ENCODE data around the gene TNFRSF12A.

TNFRSF12A gene

DNA sequence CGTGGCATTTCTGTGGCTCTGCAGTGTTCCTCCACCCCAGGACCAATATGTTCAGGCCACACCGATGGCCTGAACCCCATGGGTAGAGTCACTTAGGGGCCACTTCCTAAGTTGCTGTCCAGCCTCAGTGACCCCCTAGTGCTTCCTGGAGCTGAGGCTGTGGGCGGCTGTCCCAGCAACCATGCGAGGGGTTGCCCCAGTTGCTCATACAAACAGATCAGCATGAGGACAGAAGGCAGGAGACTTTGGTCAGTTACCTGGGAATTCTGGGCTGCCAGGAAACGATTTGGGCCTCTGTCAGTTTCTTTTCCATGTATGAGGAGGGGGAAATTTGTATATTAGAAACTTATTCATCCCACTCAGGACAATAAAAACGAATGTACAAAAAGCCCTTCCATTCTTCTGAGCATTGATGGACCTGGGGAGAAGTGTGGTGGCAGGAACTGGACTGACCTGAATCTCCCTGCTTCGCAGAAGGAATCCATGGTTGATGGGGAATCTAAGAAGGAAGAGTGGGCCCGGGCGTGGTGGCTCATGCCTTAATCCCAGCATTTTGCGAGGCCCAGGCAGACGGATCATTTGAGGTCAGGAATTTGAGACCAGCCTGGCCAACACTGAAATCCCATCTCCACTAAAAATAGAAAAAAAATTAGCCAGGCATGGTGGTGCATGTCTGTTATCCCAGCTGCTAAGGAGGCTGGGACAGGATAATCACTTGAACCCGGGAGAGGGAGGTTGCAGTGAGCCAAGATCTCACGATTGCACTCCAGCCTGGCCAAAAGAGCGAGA is 40.4 kb downstream of the TNFRSF12A start:
- H3K4me3 ChIP-seq (ENCODE audit: low read depth, low read length): no peak overlapping the region

DNA sequence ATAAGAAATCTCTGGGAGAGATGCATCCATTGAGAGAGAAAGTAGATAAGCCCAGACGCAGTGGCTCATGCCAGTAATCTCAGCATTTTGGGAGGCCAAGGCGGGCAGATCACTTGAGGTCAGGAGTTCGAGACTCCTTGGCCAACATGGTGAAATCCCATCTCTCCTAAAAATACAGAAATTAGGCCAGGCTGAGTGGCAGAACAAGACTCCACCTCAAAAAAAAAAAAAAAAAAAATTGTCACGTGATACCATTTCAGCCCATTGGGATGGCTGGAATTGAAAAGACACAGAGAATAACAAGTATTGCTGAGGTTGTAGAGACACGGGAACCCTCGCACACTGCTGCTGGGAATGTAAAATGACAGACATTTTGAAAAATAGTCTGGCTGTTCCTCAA is 42.4 kb downstream of the TNFRSF12A start:
- no peak for DNase-seq (ENCODE audit: low read depth)
- TF ChIP-seq, protein P1, sequence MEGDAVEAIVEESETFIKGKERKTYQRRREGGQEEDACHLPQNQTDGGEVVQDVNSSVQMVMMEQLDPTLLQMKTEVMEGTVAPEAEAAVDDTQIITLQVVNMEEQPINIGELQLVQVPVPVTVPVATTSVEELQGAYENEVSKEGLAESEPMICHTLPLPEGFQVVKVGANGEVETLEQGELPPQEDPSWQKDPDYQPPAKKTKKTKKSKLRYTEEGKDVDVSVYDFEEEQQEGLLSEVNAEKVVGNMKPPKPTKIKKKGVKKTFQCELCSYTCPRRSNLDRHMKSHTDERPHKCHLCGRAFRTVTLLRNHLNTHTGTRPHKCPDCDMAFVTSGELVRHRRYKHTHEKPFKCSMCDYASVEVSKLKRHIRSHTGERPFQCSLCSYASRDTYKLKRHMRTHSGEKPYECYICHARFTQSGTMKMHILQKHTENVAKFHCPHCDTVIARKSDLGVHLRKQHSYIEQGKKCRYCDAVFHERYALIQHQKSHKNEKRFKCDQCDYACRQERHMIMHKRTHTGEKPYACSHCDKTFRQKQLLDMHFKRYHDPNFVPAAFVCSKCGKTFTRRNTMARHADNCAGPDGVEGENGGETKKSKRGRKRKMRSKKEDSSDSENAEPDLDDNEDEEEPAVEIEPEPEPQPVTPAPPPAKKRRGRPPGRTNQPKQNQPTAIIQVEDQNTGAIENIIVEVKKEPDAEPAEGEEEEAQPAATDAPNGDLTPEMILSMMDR (IDR thresholded peaks at IDR 0.05; ENCODE audit: control insufficient read depth, extremely low read depth, insufficient read depth): no peak
- no peak overlapping the region for H3K4me3 ChIP-seq (ENCODE audit: low read depth, low read length)

More for the DNA sequence above, 40.4 kb downstream of the TNFRSF12A start:
- DNase-seq (ENCODE audit: low read depth): no peak
- TF ChIP-seq, protein P1 (IDR thresholded peaks at IDR 0.05; ENCODE audit: control insufficient read depth, extremely low read depth, insufficient read depth): no peak

DNA sequence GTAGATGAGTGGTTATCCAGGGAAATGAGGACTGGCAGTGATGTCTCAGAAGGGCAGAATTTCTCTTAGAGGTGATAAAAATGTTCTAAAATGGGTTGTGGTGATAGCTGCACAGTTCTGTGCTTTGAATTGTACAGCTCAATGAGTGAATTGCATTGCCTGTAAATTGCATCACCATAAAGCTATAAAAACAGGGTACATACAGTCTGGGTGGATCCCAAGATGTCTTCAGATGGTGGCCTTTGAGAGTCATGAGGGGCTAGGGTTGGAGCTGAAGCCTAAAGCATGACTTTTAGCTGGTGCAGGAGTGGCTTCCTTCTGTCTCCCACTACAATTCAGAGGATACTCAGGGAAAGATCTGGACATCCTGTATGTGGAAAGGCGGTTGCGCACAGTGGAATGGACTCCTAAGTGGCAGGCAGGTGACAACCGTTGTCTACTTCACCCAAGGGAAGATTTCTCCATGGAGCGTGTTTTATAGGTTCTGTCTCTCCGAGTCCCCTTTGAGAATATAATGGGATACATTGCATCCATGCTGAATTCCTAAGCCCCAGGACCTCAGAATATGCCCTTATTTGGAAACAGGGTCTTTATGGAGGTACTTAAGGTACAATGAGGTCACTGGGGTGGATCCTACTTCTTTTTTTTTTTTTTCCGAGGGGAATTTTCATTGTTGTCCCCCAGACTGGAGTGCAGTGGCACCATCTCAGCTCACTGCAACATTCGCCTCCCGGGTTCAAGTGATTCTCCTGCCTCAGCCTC is 43.6 kb downstream of the TNFRSF12A start:
- TF ChIP-seq, protein P1 (IDR thresholded peaks at IDR 0.05; ENCODE audit: control insufficient read depth, extremely low read depth, insufficient read depth): no peak
- DNase-seq (ENCODE audit: low read depth): no peak
- H3K4me3 ChIP-seq (ENCODE audit: low read depth, low read length): no peak overlapping the region

DNA sequence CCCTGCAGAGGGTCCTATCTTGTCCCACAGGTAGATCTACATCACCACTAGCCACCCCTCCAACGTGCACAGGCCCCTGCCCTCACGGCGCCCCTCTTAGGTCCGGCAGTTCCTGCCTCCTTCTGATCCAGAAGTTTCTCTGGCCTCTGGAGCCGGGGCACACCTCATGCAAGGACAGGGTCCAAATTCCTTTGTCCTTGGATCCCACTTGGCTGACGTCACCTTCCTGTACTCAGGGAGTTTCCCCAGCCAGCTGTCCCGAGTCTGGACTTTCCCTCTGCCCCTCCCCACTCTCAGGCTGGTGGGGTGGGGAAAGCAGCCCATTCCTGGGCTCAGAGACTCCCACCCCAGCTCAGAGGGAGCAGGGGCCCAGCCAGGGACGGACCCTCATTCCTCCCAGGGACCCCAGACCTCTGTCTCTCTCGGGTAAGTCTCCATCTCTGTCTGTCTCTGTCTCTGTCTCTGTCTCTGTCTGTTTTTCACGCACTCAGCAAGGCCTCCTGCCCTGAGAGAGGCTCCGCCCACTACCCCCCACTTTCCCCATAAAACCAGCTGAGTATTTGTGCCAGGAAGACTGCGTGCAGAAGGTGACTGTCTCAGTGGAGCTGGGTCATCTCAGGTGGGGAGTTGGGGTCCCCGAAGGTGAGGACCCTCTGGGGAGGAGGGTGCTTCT is 45.0 kb downstream of the TNFRSF12A start, which contains the start of gene IL32:
IL32 (plus strand) TSS at position 572 of the 673 bp plus-strand sequence. CDS start 172 bp downstream, outside the sequence.
- TF ChIP-seq, protein P1 (IDR thresholded peaks at IDR 0.05; ENCODE audit: control insufficient read depth, extremely low read depth, insufficient read depth): no peak
- 0 out of 2 replicates have a peak within 1 kb of the TSS, but pooled peaks have one; percentile 9 for H3K4me3 ChIP-seq (ENCODE audit: low read depth, low read length)

DNA sequence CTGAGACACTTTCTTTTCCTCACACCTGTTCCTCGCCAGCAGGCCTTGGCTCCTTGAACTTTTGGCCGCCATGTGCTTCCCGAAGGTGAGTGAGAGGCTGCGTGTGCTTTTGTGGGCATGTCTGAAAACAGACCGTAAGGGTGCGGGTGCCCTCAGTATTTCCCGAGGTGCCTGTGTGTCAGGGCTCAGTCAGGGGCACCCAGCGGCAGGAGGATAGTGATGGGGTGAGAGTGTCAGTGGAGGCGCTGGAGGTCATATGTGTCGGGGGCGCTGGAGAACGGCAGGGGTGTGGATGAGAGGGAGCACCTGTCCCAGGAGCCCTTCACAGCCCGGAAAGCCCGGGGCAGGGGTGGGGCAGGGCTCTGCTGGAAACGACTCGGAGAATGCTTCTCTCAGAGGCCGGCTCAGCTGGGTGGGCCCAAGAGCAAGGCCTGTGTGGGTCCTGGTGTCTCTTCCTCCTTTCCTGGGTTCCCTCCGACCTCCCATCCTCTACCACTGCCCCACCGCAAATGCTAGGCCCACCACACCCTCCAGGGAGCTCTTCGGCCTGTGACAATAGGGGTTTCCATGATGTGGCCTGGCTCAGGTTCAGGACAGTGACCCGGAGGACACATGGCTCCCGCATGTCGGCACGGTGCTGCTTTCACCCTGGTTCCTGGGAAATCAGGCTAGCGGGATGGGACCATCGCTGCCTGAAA is 45.7 kb downstream of the TNFRSF12A start:
- DNase-seq (ENCODE audit: low read depth): no peak
- TF ChIP-seq, protein P1 (IDR thresholded peaks at IDR 0.05; ENCODE audit: control insufficient read depth, extremely low read depth, insufficient read depth): no peak
- H3K4me3 ChIP-seq (ENCODE audit: low read depth, low read length): 0 out of 2 replicates have a peak overlapping the region, but pooled peaks have one; percentile 9

More for the DNA sequence above, 45.0 kb downstream of the TNFRSF12A start, which contains the start of gene IL32:
- DNase-seq (ENCODE audit: low read depth): no peak

DNA sequence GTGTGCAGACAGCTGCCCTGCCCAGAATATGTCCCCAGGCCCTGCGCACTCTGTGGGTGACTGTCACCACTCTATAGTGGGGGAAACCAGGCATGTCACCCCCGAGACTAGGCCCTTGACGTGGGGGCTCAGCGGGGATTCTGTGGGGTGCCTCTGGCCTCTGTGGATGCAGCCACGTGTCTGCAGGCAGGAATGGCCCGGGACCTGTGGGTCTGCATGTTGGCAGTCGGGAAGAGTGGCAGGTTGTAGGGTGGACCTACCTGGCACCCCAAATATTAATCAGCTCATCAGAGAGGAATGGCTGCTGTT is 46.2 kb downstream of the TNFRSF12A start:
- TF ChIP-seq, protein P1 (IDR thresholded peaks at IDR 0.05; ENCODE audit: control insufficient read depth, extremely low read depth, insufficient read depth): no peak
- no peak for DNase-seq (ENCODE audit: low read depth)
- H3K4me3 ChIP-seq (ENCODE audit: low read depth, low read length): no peak overlapping the region
